ENCODE measurements around the gene ZPBP2.
A peak's percentile ranks its signal among the peaks of the same experiment; 100 is the strongest.
"Not testable (repeated sequence)": the region's sequence is repeated elsewhere in the genome, so short reads cannot be mapped to it uniquely, and the experiment has no call there.

Gene ZPBP2

GRCh38 chr17:39854909-39855308 is 13.1 kb upstream of the ZPBP2 start:
- DNase-seq (ENCODE audit: extremely low read depth in 1 of 2, low read depth in 1 of 2): no peak

DNA sequence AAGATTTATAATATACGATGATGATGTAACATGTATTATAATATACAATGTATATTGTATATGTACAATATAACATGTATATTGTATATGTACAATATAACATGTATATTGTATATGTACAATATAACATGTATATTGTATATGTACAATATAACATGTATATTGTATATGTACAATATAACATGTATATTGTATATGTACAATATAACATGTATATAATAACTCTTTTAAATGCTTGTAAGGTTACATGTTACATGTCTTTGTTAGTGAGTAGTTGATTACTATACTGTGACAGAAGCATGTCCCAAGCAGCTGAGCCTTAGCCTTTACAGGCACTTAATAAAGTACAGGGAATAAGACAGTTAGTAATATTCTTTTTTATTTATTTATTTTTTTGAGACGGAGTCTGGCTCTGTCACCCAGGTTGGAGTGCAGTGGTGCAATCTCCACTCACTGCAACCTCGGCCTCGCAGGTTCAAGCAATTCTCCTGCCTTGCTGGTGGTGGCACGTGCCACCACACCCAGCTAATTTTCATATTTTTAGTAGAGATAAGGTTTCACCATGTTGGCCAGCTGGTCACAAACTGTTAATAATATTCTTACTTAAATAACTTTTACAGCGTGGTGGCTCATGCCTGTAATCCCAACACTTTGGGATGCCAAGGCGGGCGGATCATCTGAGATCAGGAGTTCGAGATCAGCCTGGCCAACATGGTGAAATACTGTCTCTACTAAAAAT is 11.9 kb upstream of the ZPBP2 start:
- DNase-seq (ENCODE audit: extremely low read depth in 1 of 2, low read depth in 1 of 2): not testable (repeated sequence)

GRCh38 chr17:39861235-39861634 is 6.8 kb upstream of the ZPBP2 start:
- no peak for DNase-seq (ENCODE audit: extremely low read depth in 1 of 2, low read depth in 1 of 2)

DNA sequence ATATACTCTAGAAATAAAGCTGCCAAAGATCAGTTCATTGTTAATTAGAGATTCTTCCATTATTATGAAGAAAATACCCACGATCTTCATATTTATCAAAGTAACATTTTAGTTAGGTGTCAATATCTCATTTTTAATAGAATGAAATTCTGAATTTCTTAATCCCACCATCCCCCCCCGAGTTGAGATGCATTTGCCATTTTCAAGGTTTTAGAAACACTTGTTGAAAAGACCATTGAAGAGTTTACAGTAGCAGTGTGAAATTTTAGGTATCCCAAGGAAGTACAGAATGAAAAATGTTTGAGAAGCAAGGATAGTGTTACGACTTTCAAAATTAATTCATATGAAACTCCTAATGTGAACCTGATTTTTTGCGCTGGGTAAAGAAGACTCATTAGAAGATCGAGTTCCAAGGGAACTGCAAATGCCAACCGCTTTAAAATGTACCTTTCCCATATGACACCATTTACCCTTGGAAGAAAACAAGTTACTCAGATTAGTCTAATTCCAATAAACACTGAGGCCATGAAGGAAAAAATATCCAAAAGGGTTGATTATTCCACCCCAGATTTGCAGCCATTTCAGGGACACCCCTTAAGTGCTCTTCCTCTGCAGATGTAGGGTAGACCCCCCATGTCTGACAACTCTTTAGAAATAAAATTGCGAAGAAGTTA is 4.6 kb upstream of the ZPBP2 start:
- DNase-seq (ENCODE audit: extremely low read depth in 1 of 2, low read depth in 1 of 2): no peak

GRCh38 chr17:39863918-39864746 is 3.9 kb upstream of the ZPBP2 start, which contains the start of gene IKZF3:
Gene IKZF3, minus strand, starts transcription at chr17:39864312. Its CDS starts 186 bp downstream, at chr17:39864126.
- DNase-seq (ENCODE audit: extremely low read depth in 1 of 2, low read depth in 1 of 2): peak; percentile 70 to 77

- no peak for DNase-seq (ENCODE audit: extremely low read depth in 1 of 2, low read depth in 1 of 2)
These were observed 1.8 kb upstream of the ZPBP2 start for GRCh38 chr17:39866013-39866730.

- peak; percentile 37 to 53 for DNase-seq (ENCODE audit: extremely low read depth in 1 of 2, low read depth in 1 of 2)
These were observed 720 bp upstream of the ZPBP2 start for GRCh38 chr17:39867084-39867879.

DNA sequence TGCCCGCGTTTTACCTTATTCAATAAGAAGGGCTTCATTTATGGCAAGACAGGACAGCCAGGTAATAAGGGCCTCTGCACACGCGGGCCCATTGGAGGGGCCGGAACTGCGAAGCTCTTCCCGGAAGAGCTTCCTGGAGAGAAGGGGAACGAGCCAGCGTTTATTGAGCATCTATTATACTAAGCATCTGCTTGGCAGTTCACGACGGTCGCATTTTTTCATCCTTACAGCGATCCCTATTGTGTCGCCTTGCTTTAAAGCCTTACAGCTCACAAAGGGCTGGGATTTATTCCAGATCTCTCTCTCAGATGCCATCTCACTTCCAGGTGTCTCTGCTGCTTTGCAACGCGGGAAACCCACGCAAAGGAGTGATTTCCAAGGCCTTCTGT is 546 bp downstream of the ZPBP2 start:
- no peak for DNase-seq (ENCODE audit: extremely low read depth in 1 of 2, low read depth in 1 of 2)

GRCh38 chr17:39870776-39871175 is 2.8 kb downstream of the ZPBP2 start:
- no peak for DNase-seq (ENCODE audit: extremely low read depth in 1 of 2, low read depth in 1 of 2)

GRCh38 chr17:39871801-39872200 is 3.8 kb downstream of the ZPBP2 start:
- DNase-seq (ENCODE audit: extremely low read depth in 1 of 2, low read depth in 1 of 2): no peak

- DNase-seq (ENCODE audit: extremely low read depth in 1 of 2, low read depth in 1 of 2): no peak
These were observed 4.7 kb downstream of the ZPBP2 start for GRCh38 chr17:39872751-39873150.

GRCh38 chr17:39886102-39886501 is 18.1 kb downstream of the ZPBP2 start:
- DNase-seq (ENCODE audit: extremely low read depth in 1 of 2, low read depth in 1 of 2): not testable (repeated sequence)

- DNase-seq (ENCODE audit: extremely low read depth in 1 of 2, low read depth in 1 of 2): no peak
These were observed 19.1 kb downstream of the ZPBP2 start for GRCh38 chr17:39887078-39887477.

DNA sequence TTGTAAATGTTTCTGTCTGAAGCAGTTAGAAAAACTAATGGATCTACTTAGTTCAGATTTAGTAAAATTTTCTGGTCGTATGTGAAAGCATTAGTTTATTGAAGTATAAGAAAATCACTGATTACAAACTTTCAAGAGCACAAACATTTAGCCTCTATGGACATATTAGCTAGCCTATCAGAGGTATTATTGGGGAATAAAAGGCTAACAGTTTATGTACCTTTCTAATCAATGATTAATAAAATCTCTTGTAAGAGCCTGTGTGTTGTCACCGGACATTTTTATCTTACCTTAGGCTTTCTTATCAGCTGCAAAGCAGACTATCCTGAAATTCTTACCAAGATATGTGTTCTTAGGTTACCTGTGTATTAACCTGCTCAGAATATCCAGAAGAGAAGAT is 21.2 kb downstream of the ZPBP2 start:
- no peak for DNase-seq (ENCODE audit: extremely low read depth in 1 of 2, low read depth in 1 of 2)

DNA sequence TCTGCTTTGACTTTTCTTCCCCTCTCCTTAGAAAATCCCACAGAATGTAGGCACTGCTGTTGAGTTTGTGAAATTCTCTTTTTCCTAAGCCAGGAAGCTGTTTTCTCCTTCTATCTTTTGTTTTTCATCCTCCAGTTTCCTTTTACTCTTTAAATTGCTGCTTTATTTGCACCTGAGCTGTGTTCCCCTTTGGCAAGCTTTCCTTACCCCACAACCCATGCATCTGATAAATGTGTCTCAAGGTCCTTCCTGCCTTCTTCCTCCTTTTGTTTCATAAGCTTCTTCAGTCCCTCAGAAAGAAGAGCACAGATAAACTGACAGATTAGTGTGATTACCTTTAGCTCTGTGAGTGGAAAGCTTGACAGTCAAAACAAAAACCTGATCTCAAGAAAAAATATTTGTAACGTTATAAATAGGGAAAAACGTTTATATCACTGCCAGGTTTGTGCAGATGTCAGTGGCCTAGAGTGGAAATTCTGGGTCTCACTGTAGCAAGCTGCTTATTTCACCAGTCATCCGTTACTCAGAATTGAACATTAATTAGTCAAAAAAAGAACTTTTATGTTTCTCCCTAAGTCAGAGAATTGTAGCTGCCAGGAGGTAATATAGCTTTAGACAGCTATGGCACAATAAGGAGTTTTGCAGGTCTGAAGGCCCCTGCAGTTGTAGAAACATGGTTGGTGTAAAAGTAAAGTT is 26.8 kb downstream of the ZPBP2 start:
- DNase-seq (ENCODE audit: extremely low read depth in 1 of 2, low read depth in 1 of 2): no peak

- no peak for DNase-seq (ENCODE audit: extremely low read depth in 1 of 2, low read depth in 1 of 2)
These were observed 30.1 kb downstream of the ZPBP2 start for GRCh38 chr17:39898088-39898487.

DNA sequence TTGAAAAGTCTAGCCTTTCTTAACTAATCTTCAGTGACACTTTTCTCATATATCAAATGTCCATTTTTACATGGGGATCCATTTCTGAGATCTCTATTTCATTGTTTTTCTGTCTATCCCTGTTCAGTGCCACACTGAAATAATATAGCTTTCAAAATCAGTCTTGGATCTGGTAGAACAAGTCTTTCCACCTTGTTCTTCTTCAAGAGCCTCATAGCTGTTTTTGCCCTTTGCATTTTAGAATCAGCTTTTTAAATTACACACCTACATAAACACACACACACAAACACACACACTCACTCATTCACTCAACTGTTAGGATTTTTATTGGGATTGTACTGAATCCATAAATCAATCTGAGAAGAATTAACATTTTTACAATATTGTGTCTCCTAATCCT is 31.2 kb downstream of the ZPBP2 start:
- no peak for DNase-seq (ENCODE audit: extremely low read depth in 1 of 2, low read depth in 1 of 2)

DNA sequence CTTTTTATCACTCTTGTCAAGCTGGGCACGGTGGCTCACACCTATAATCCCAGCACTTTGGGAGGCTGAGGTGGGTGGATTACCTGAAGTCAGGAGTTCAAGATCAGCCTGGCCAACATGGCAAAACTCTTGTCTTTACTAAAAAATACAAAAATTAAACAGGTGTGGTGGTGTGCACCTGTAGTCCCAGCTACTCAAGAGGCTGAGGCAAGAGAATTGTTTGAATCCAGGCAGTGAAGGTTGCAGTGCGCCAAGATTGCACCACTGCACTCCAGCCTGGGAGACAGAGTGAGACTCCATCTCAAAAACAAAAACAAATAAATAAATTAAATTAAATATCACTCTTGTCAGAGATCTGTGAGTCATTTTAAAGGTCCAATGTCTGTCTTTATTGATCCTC is 34.0 kb downstream of the ZPBP2 start:
- DNase-seq (ENCODE audit: extremely low read depth in 1 of 2, low read depth in 1 of 2): not testable (repeated sequence)

- DNase-seq (ENCODE audit: extremely low read depth in 1 of 2, low read depth in 1 of 2): no peak
These were observed 35.3 kb downstream of the ZPBP2 start for GRCh38 chr17:39903158-39903884.
